Common myeloid progenitor, CD34-positive (primary cell): ENCODE data around the gene UST.
"Not testable (repeated sequence)": the region's sequence is repeated elsewhere in the genome, so short reads cannot be mapped to it uniquely, and the experiment has no call there.

Source experiments
- CTCF ChIA-PET: fragments of 350-600 bp; sonication (Branson Sonifier 250); formaldehyde crosslinking; loops from one replicate; lab custom pipeline; 2021; ENCODE audit warnings: antibody characterized with exemption; lab: Charles Lee
- POLR2A ChIA-PET: fragments of 350-600 bp; sonication (Branson Sonifier 250); formaldehyde crosslinking; loops from one replicate; lab custom pipeline; 2021; ENCODE audit warnings: antibody characterized with exemption; lab: Charles Lee
- DNase-seq, 3 donors: peaks; one replicate each; pipeline versions ENCODE4 v3.0.0 to v3.0.0-alpha.2; 2013
- H3K27ac ChIP-seq, 2 experiments: 1 replicate in 1 of 2; 2 replicates in 1 of 2; pipeline ENCODE4 v1.7.0; 2013; ENCODE audit warnings: inconsistent platforms in 2 of 2, low read length in 2 of 2, mild to moderate bottlenecking in 2 of 2, low read depth in 1 of 2, moderate library complexity in 1 of 2; ENCODE audit not compliant: severe bottlenecking in 2 of 2, insufficient read depth in 1 of 2, poor library complexity in 1 of 2
- H3K27me3 ChIP-seq, 5 experiments: replicated peaks in 2 of 5; 1 replicate in 3 of 5; 2 replicates in 2 of 5; pipeline versions ENCODE4 v1.6.1 to v1.7.0; 2013; ENCODE audit warnings: low read length in 4 of 5, mild to moderate bottlenecking in 2 of 5, moderate library complexity in 2 of 5, inconsistent platforms in 1 of 5; ENCODE audit not compliant: insufficient read depth in 5 of 5, control insufficient read depth in 4 of 5
- H3K36me3 ChIP-seq, 4 experiments: 1 replicate in 2 of 4; 2 replicates in 2 of 4; pipeline versions ENCODE4 v1.6.1 to v1.7.0; 2013; ENCODE audit warnings: low read length in 3 of 4, control low read depth in 1 of 4, mild to moderate bottlenecking in 1 of 4; ENCODE audit not compliant: control insufficient read depth in 4 of 4, insufficient read depth in 4 of 4
- H3K4me1 ChIP-seq, 4 experiments: 1 replicate in 3 of 4; 2 replicates in 1 of 4; pipeline versions ENCODE4 v1.6.1 to v1.7.1; 2013; ENCODE audit warnings: low read length in 3 of 4, mild to moderate bottlenecking in 3 of 4, control low read depth in 1 of 4, inconsistent platforms in 1 of 4, moderate library complexity in 1 of 4; ENCODE audit not compliant: control insufficient read depth in 4 of 4, insufficient read depth in 4 of 4; ENCODE audit errors: control extremely low read depth in 1 of 4
- H3K4me3 ChIP-seq, 7 experiments: 1 replicate in 4 of 7; 2 replicates in 3 of 7; pipeline versions ENCODE4 v1.5.1 to v1.7.0; 2013; ENCODE audit warnings: mild to moderate bottlenecking in 7 of 7, low read length in 6 of 7, moderate library complexity in 6 of 7, inconsistent platforms in 2 of 7, low read depth in 2 of 7, control low read depth in 1 of 7; ENCODE audit not compliant: insufficient read depth in 4 of 7, control insufficient read depth in 1 of 7; ENCODE audit errors: extremely low read depth in 1 of 7
- H3K9me3 ChIP-seq, 5 experiments: 1 replicate in 4 of 5; 2 replicates in 1 of 5; pipeline versions ENCODE4 v1.6.1 to v1.7.1; 2013; ENCODE audit warnings: low read length in 4 of 5, mild to moderate bottlenecking in 2 of 5, inconsistent platforms in 1 of 5, low read depth in 1 of 5, moderate library complexity in 1 of 5; ENCODE audit not compliant: control insufficient read depth in 4 of 5, insufficient read depth in 2 of 5; ENCODE audit errors: control extremely low read depth in 1 of 5
- WGBS: methylation state at CpG from one replicate; pipeline ENCODE4 v1.1.5; 2013; ENCODE audit not compliant: insufficient coverage; 5-methylcytosine and 5-hydroxymethylcytosine counted together

UST gene

GRCh38 chr6:148851683-148852556 is 105.1 kb downstream of the UST start:
- POLR2A ChIA-PET = no interaction called here
- Histone ChIP-seq H3K36me3 (no peaks in the 10 kb centered on the region), H3K9me3 (no peaks in the 10 kb centered on the region), H3K27ac (no peak overlapping the region), H3K4me3 (no peak overlapping the region), H3K4me1 (peaks cover 0 to 24% (median 10%) of the 10 kb centered on the region in 4 experiments), H3K27me3 (no peaks in the 10 kb centered on the region)
- DNase-seq = no peak
- CTCF ChIA-PET = no interaction called here
- WGBS = 90% methylated on average over 11 of the region's 16 CpGs

- DNase-seq = no peak
These were observed 105.9 kb downstream of the UST start for GRCh38 chr6:148852688-148853087.

DNA sequence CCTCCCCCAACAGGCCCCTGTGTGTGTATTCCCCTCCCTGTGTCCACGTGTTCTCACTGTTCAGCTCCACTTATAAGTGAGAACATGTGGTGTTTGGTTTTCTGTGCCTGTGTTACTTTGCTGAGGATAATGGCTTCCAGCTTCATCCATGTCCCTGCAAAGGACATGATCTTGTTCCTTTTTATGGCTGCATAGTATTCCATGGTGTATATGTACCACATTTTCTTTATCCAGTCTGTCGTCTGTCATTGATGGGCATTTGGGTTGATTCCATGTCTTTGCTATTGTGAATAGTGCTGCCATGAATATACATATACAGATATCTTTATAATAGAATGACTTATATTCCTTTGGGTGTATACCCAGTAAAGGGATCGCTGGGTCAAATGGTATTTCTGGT is 106.3 kb downstream of the UST start:
- CTCF ChIA-PET = interaction anchor here (1.1 kb wide), 1 partner anchor 10 kb away, joined by 3 read pairs; no protein-coding TSS in a partner anchor
- H3K27ac ChIP-seq, H3K9me3 ChIP-seq, DNase-seq, H3K36me3 ChIP-seq, H3K27me3 ChIP-seq, H3K4me3 ChIP-seq, POLR2A ChIA-PET: not testable (repeated sequence)
- 100% methylated on average over 1 of the region's 3 CpGs for WGBS
- H3K4me1 ChIP-seq = peaks cover 5 to 33% (median 12%) of the 10 kb centered on the region in 4 experiments

More at GRCh38 chr6:148852688-148853087, 105.9 kb downstream of the UST start:
- POLR2A ChIA-PET = no interaction called here
- no peaks in the 10 kb centered on the region for H3K9me3 ChIP-seq
- WGBS = 100% methylated on average over 6 of the region's 6 CpGs
- no peaks in the 10 kb centered on the region for H3K36me3 ChIP-seq
- CTCF ChIA-PET = interaction anchor here (1.1 kb wide), 1 partner anchor 9 kb away, joined by 3 read pairs; no protein-coding TSS in a partner anchor
- H3K4me1 ChIP-seq = peaks cover 3 to 29% (median 10%) of the 10 kb centered on the region in 4 experiments
- no peak overlapping the region for H3K27ac ChIP-seq
- H3K27me3 ChIP-seq = no peaks in the 10 kb centered on the region
- H3K4me3 ChIP-seq = no peak overlapping the region

GRCh38 chr6:148854096-148854495 is 107.3 kb downstream of the UST start:
- peak overlapping the region in 3 of 7 experiments; percentile 8 to 60 (median 22) for H3K4me3 ChIP-seq
- CTCF ChIA-PET = interaction anchor here (0.9 kb wide), 1 partner anchor 46 kb away, joined by 4 read pairs; no protein-coding TSS in a partner anchor
- POLR2A ChIA-PET = no interaction called here
- H3K27me3 ChIP-seq = no peaks in the 10 kb centered on the region
- H3K27ac ChIP-seq = no peak overlapping the region
- H3K4me1 ChIP-seq = peaks cover 5 to 32% (median 13%) of the 10 kb centered on the region in 4 experiments
- peak; percentile 52 to 88 (median 84) for DNase-seq
- H3K36me3 ChIP-seq = no peaks in the 10 kb centered on the region
- no peaks in the 10 kb centered on the region for H3K9me3 ChIP-seq
- WGBS = 0% methylated on average over 4 of the region's 5 CpGs

DNA sequence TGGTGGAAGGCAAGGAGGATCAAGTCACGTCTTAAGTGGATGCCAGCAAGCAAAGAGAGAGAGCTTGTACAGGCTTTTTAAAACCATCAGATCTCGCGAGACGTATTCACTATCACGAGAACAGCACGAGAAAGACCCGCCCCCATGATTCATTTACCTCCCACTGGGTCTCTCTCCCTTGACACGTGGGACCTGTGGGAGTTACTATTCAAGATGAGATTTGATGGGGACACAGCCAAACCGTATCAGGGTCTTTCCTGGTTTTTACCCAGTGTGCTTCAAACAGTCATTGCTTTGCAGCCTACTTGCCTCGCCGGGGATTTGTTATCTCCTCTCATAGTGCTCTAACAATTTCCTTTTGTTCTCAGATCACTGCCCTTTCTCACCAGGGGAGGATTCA is 108.2 kb downstream of the UST start:
- peak; percentile 10 to 62 (median 49) for DNase-seq

DNA sequence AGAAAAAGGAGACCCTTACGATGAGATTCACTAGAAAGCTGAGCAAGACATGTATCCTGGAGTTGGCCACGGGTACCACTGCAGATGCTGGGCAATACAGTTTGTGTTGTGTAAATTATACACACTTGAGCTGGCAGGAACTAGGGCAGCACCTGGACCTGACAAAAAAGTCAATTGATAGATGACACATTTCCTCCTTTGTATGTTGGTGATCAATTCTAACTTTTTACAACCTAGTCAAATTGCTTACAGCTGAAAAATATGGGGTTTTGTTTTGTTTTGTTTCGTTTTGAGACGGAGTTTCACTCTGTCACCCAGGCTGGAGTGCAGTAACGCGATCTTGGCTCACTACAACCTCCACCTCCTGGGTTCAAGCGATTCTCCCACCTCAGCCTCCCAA is 108.9 kb downstream of the UST start:
- DNase-seq = no peak
- H3K27ac ChIP-seq = no peak overlapping the region
- 100% methylated on average over 1 of the region's 7 CpGs for WGBS
- no peaks in the 10 kb centered on the region for H3K27me3 ChIP-seq
- CTCF ChIA-PET = no interaction called here
- peaks cover 5 to 32% (median 13%) of the 10 kb centered on the region in 4 experiments for H3K4me1 ChIP-seq
- no peaks in the 10 kb centered on the region for H3K36me3 ChIP-seq
- no peak overlapping the region for H3K4me3 ChIP-seq
- POLR2A ChIA-PET = no interaction called here
- H3K9me3 ChIP-seq = no peaks in the 10 kb centered on the region

More for the DNA sequence above, 108.2 kb downstream of the UST start:
- ChIA-PET POLR2A (no interaction called here), CTCF (interaction anchor here (0.9 kb wide), 1 partner anchor 46 kb away, joined by 4 read pairs; no protein-coding TSS in a partner anchor)
- no peaks in the 10 kb centered on the region for H3K9me3 ChIP-seq
- peaks cover 5 to 32% (median 13%) of the 10 kb centered on the region in 4 experiments for H3K4me1 ChIP-seq
- WGBS = 33% methylated on average over 6 of the region's 11 CpGs
- H3K27me3 ChIP-seq = no peaks in the 10 kb centered on the region
- H3K4me3 ChIP-seq = peak overlapping the region in 1 of 7 experiments; percentile 2
- H3K27ac ChIP-seq = no peak overlapping the region
- H3K36me3 ChIP-seq = no peaks in the 10 kb centered on the region
